Transverse colon (tissue), 4 donors: Measurements from ENCODE around the gene CHCHD6. TPM values are rescaled to one million over a fixed set of nuclear protein-coding genes. Genes with fewer than 3 reads are reported as not detected.

Experiments
- DNase-seq: peaks from one replicate; pipeline ENCODE4 v3.0.0-alpha.2; 2019
- H3K27ac ChIP-seq, 4 donors: fragments of 200-600 bp; sonication (generic); 2 replicates each; pipeline ENCODE4 v1.5.1; 2016 to 2018; ENCODE audit warnings: inconsistent platforms in 4 of 4
- H3K27me3 ChIP-seq: fragments of 200-600 bp; sonication (generic); 2 replicates; pipeline ENCODE4 v1.5.1; 2017; ENCODE audit warnings: inconsistent platforms
- H3K36me3 ChIP-seq, 4 donors: fragments of 200-600 bp; sonication (generic); 2 replicates each; pipeline ENCODE4 v1.5.1; 2017 to 2019; ENCODE audit warnings: inconsistent platforms in 4 of 4
- H3K4me1 ChIP-seq, 4 donors: fragments of 200-600 bp; sonication (generic); 2 replicates each; pipeline ENCODE4 v1.5.1; 2017 to 2020; ENCODE audit warnings: inconsistent platforms in 4 of 4
- H3K4me3 ChIP-seq, 4 donors: fragments of 200-600 bp; sonication (generic); 1 replicate in 1 of 4; 2 replicates in 3 of 4; pipeline versions ENCODE4 v1.5.1 to v1.6.1; 2017 to 2019; ENCODE audit warnings: inconsistent platforms in 4 of 4
- H3K9me3 ChIP-seq, 2 donors: fragments of 200-600 bp; sonication (generic); 2 replicates each; pipeline ENCODE4 v1.5.1; 2017 to 2019; ENCODE audit warnings: inconsistent platforms in 2 of 2
- EP300 ChIP-seq: sonication (generic); formaldehyde crosslinking; IDR thresholded peaks from one replicate; pipeline ENCODE4 v1.6.1; 2017; ENCODE audit warnings: antibody characterized with exemption, low read depth
- POLR2A ChIP-seq: fragments of 450-650 bp; IDR thresholded peaks from one replicate; pipeline ENCODE4 v1.6.1; 2016; ENCODE audit warnings: antibody characterized with exemption, mild to moderate bottlenecking, moderate library complexity
- POLR2AphosphoS5 ChIP-seq, 3 donors: sonication (generic); formaldehyde crosslinking; IDR thresholded peaks; one replicate each; pipeline ENCODE4 v1.6.1; 2016; ENCODE audit warnings: antibody characterized with exemption in 3 of 3
- WGBS, 2 donors: methylation state at CpG; one replicate each; pipeline ENCODE4 v1.1.5; 2018; ENCODE audit warnings: low coverage in 1 of 2; 5-methylcytosine and 5-hydroxymethylcytosine counted together
- in situ Hi-C, 4 donors: fragments of 200-750 bp; cut with MboI; loops; one replicate each; pipeline versions ENCODE4 v1.15.0 to v1.15.1; 2017; ENCODE audit warnings: low sequenced_read_pairs in 3 of 4, low pct_ligation_motif_present in 1 of 4, low pct_unique_long_range_greater_than_20kb in 1 of 4
- intact Hi-C: fragments of 100-400 bp; cut with DNase I; formaldehyde crosslinking; loops from one replicate; pipeline ENCODE4 v1.15.1; 2023; ENCODE audit warnings: low total_unique reads
- total RNA-seq, 4 donors: library from RNA; depleted of rRNA; stranded (reverse); fragments of >200 nt; gene quantifications; one replicate each; pipeline ENCODE4 v1.1.0, GENCODE V29; 2016
- TF ChIP-seq, protein P1 (sequence below), 5 experiments: fragments of 200-600 bp in 3 of 5; fragments of 450-650 bp in 2 of 5; sonication (generic) in 3 of 5; IDR thresholded peaks; 1 replicate in 2 of 5; 2 replicates in 3 of 5; pipeline ENCODE4 v1.5.1; 2016 to 2017; ENCODE audit warnings: antibody characterized with exemption in 5 of 5, inconsistent platforms in 3 of 5, mild to moderate bottlenecking in 2 of 5, moderate library complexity in 1 of 5

The CHCHD6 gene
- total RNA-seq, 4 donors from 2014 or later, result 4.6 to 12.1 (median 5.3) TPM

DNA sequence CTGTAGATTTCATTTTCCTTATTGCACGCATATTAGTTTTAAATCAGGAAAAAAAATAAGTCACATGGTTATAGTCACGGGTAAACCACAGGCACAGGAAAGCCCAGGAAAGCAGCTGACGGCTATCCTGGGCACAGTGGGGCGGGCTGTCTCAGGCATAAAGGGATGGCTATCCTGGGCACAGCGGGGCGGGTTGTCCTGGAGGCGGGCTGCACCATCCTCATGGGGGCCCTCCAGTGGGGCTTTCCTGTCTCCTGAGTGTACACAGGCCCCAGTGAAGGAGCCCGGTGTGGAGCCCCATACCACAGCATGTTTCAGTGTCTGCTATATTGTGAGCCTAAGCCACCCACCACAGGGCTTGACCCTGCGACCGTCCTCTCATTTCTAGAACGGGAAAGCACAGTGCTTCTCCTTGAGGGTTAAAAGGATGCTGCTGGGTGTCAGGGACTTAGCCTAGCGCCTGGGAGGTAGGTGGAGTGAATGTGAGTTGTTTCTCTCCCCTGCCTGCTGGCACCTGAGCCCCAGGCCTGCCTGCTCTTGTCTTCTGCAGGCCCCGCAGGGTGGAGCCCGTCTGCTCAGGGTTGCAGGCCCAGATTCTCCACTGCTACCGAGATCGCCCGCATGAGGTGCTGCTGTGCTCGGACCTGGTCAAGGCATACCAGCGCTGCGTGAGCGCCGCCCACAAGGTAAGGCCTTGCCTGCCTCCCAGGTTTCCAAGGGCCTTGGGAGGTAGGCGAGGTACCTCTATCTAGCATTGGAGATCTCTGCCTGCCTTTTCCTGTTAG is 253.0 kb downstream of the CHCHD6 start:
- TF ChIP-seq POLR2AphosphoS5 (IDR thresholded peaks at IDR 0.05) (no peak), POLR2A (no peak), EP300 (no peak)
- TF ChIP-seq, protein P1, sequence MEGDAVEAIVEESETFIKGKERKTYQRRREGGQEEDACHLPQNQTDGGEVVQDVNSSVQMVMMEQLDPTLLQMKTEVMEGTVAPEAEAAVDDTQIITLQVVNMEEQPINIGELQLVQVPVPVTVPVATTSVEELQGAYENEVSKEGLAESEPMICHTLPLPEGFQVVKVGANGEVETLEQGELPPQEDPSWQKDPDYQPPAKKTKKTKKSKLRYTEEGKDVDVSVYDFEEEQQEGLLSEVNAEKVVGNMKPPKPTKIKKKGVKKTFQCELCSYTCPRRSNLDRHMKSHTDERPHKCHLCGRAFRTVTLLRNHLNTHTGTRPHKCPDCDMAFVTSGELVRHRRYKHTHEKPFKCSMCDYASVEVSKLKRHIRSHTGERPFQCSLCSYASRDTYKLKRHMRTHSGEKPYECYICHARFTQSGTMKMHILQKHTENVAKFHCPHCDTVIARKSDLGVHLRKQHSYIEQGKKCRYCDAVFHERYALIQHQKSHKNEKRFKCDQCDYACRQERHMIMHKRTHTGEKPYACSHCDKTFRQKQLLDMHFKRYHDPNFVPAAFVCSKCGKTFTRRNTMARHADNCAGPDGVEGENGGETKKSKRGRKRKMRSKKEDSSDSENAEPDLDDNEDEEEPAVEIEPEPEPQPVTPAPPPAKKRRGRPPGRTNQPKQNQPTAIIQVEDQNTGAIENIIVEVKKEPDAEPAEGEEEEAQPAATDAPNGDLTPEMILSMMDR (IDR thresholded peaks at IDR 0.05), result no peak
- Histone ChIP-seq H3K27ac (no peak overlapping the region), H3K4me3 (no peak overlapping the region), H3K27me3 (no peaks in the 10 kb centered on the region), H3K36me3 (no peaks in the 10 kb centered on the region), H3K9me3 (no peaks in the 10 kb centered on the region), H3K4me1 (peaks cover 0 to 10% (median 0%) of the 10 kb centered on the region in 4 donors)
- intact Hi-C loops, result no loop called here
- 61 to 88% methylated on average over 4 to 23 of the region's 23 CpGs for WGBS, 2 donors
- no peak for DNase-seq
- in situ Hi-C loops, result no loop called here

DNA sequence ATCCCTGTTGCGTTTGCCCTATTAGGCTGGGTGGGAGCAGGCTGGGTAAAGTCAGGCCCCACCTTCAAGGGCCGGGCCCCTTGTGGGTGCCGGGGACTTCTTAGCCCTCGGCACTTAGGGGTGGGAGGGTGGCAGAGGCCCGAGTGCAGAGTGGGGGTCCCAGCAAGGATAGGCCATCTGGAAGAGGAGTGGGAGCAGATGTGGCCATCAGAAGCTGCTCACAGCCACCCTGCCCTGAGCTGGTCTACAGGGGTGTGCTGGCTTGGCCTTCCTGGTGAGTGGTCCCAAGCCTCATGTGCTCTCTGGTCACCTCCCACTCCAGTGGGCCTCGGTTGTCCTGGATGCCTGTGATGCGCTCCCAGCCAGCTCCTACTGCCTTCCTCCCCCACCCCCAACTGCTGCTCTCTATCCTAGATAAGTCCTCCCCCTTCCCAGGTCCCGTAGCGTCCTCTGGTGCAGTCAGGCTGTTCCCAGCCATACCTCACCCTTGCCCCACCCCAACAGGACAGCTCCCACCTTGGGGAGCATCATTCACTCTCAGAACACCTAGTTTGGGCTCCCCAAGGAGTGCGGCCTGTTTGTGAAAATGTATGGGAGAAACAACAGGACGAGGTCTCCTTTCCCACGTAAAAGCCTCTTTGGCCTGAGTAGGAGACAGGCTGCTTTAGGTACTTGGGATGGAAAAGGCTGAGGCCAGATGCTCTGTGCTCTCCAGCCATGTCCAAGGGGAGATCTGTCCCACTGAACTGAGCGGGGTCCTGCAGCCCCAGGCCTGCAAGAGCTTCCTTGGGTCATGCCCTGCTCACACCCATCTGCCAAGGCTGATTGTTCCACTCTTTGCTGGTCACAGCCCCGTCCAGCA is 254.0 kb downstream of the CHCHD6 start:
- Histone ChIP-seq H3K27ac (no peak overlapping the region), H3K4me1 (peaks cover 0 to 10% (median 0%) of the 10 kb centered on the region in 4 donors), H3K9me3 (no peaks in the 10 kb centered on the region), H3K36me3 (no peaks in the 10 kb centered on the region), H3K4me3 (no peak overlapping the region), H3K27me3 (no peaks in the 10 kb centered on the region)
- in situ Hi-C loops, result no loop called here
- TF ChIP-seq POLR2A (no peak), POLR2AphosphoS5 (IDR thresholded peaks at IDR 0.05) (no peak), EP300 (no peak)
- TF ChIP-seq, protein P1 (IDR thresholded peaks at IDR 0.05), result no peak
- 97% methylated on average over 14 of the region's 14 CpGs; no CpG with 5 or more reads in 1 of the 2 donors for WGBS, 2 donors
- no peak for DNase-seq
- intact Hi-C loops, result no loop called here

GRCh38 chr3:126958638-126959085 is 254.6 kb downstream of the CHCHD6 start:
- WGBS, 2 donors, result 83 to 85% methylated on average over 1 to 10 of the region's 10 CpGs
- Histone ChIP-seq H3K27me3 (no peaks in the 10 kb centered on the region), H3K4me3 (no peak overlapping the region), H3K36me3 (no peaks in the 10 kb centered on the region), H3K9me3 (no peaks in the 10 kb centered on the region), H3K27ac (no peak overlapping the region), H3K4me1 (peaks cover 0 to 10% (median 0%) of the 10 kb centered on the region in 4 donors)
- intact Hi-C loops (no loop called here), in situ Hi-C loops (no loop called here)
- TF ChIP-seq, protein P1 (IDR thresholded peaks at IDR 0.05), result no peak
- TF ChIP-seq POLR2A, result no peak
- no peak for TF ChIP-seq POLR2AphosphoS5 (IDR thresholded peaks at IDR 0.05)
- no peak for TF ChIP-seq EP300
- no peak for DNase-seq
